HCT116 (cell line): Measurements from ENCODE around the gene CHM. TPM values are rescaled to one million over a fixed set of nuclear protein-coding genes. Genes with fewer than 3 reads are reported as not detected.

Source experiments
- ATAC-seq: fragments of 200-7000 bp; cut with Tn5 transposase; 2 replicates; pipeline ENCODE4 v1.9.1; 2020; ENCODE audit warnings: mild to moderate bottlenecking, moderate library complexity
- BruUV-seq: library from RNA; stranded (reverse); fragments of 400-500 nt; replicated peaks from 2 replicates; lab custom pipeline; 2021; lab: Mats Ljungman, UMichigan
- CTCF ChIA-PET: fragments of 300-600 bp; sonication (Branson Sonifier 250); formaldehyde crosslinking; loops from one replicate; lab custom pipeline; 2021; ENCODE audit warnings: antibody characterized with exemption; lab: Charles Lee
- POLR2A ChIA-PET: fragments of 300-600, 350-600 bp; sonication (Branson Sonifier 250); formaldehyde crosslinking; loops from one replicate; lab custom pipeline; 2021; ENCODE audit warnings: antibody characterized with exemption; lab: Charles Lee
- RAD21 ChIA-PET, 2 experiments: fragments of 300-600 bp; sonication (Branson Sonifier 250); formaldehyde crosslinking; loops; one replicate each; lab custom pipeline; 2023; ENCODE audit warnings: low total read pairs in 2 of 2; ENCODE audit not compliant: uncharacterized antibody in 2 of 2, unreplicated experiment in 2 of 2, low non-redundant PET in 1 of 2; lab: Charles Lee
- DNase-seq: peaks from one replicate; pipeline ENCODE4 v3.0.0-alpha.2; 2010; ENCODE audit warnings: low read depth, low spot score
- H2AFZ ChIP-seq: fragments of 200-600 bp; shearing (Covaris generic), sonication (generic); 2 replicates; pipeline ENCODE4 v1.6.1; 2017; ENCODE audit warnings: low read depth, mixed run types, mixed read lengths, antibody characterized with exemption, low read length; ENCODE audit not compliant: poor library complexity, severe bottlenecking
- H3K27ac ChIP-seq: 2 replicates; pipeline ENCODE4 v1.5.1; 2012; ENCODE audit warnings: low read depth, low read length
- H3K27me3 ChIP-seq: fragments of 200-600 bp; sonication (generic); 2 replicates; pipeline ENCODE4 v1.6.1; 2016; ENCODE audit warnings: mixed run types, low read length, mixed read lengths; ENCODE audit not compliant: insufficient read depth
- H3K36me3 ChIP-seq, 2 experiments: fragments of 200-500 bp in 1 of 2; fragments of 200-600 bp in 1 of 2; sonication (Bioruptor generic) in 1 of 2; sonication (generic) in 1 of 2; 2 replicates each; pipeline versions ENCODE4 v1.5.1 to v1.6.1; 2014 to 2016; ENCODE audit warnings: low read length in 2 of 2, inconsistent platforms in 1 of 2, mixed read lengths in 1 of 2, mixed run types in 1 of 2; ENCODE audit not compliant: insufficient read depth in 2 of 2, control insufficient read depth in 1 of 2
- H3K4me1 ChIP-seq, 2 experiments: fragments of 200-600 bp in 1 of 2; sonication (generic) in 1 of 2; 2 replicates each; pipeline versions ENCODE4 v1.5.1 to v1.6.1; 2012 to 2017; ENCODE audit warnings: low read length in 2 of 2, inconsistent platforms in 1 of 2, mild to moderate bottlenecking in 1 of 2, mixed read lengths in 1 of 2, mixed run types in 1 of 2, moderate library complexity in 1 of 2; ENCODE audit not compliant: insufficient read depth in 2 of 2, control insufficient read depth in 1 of 2
- H3K4me2 ChIP-seq: fragments of 200-600 bp; sonication (generic); 2 replicates; pipeline ENCODE4 v1.6.1; 2017; ENCODE audit warnings: mixed run types, low read length, mixed read lengths
- H3K4me3 ChIP-seq, 2 experiments: fragments of 200-600 bp in 1 of 2; sonication (generic) in 1 of 2; replicated peaks in 1 of 2; 2 replicates each; pipeline ENCODE4 v1.5.1; 2011 to 2016; ENCODE audit warnings: low read length in 2 of 2, control low read depth in 1 of 2, low read depth in 1 of 2, mild to moderate bottlenecking in 1 of 2, mixed read lengths in 1 of 2, mixed run types in 1 of 2
- H3K79me2 ChIP-seq: fragments of 200-600 bp; sonication (generic); 2 replicates; pipeline ENCODE4 v1.6.1; 2017; ENCODE audit warnings: mild to moderate bottlenecking, mixed run types, low read length, moderate library complexity, mixed read lengths; ENCODE audit not compliant: insufficient read depth
- H3K9ac ChIP-seq: fragments of 200-600 bp; sonication (generic); 2 replicates; pipeline ENCODE4 v1.6.1; 2016; ENCODE audit warnings: low read length, mixed read lengths
- H3K9me2 ChIP-seq: fragments of 200-600 bp; sonication (generic), shearing (Covaris generic); 2 replicates; pipeline ENCODE4 v1.6.1; 2017; ENCODE audit warnings: mixed run types, mild to moderate bottlenecking, moderate library complexity; ENCODE audit not compliant: insufficient read depth
- H3K9me3 ChIP-seq, 2 experiments: fragments of 200-500 bp in 1 of 2; fragments of 200-600 bp in 1 of 2; sonication (Bioruptor generic) in 1 of 2; sonication (generic) in 1 of 2; 2 replicates each; pipeline ENCODE4 v1.6.1; 2014 to 2017; ENCODE audit warnings: low read length in 2 of 2, mixed read lengths in 2 of 2, inconsistent platforms in 1 of 2, low read depth in 1 of 2, mild to moderate bottlenecking in 1 of 2, mixed run types in 1 of 2, moderate library complexity in 1 of 2; ENCODE audit not compliant: control insufficient read depth in 1 of 2, insufficient read depth in 1 of 2
- H4K20me1 ChIP-seq: fragments of 200-600 bp; sonication (generic), shearing (Covaris generic); 2 replicates; pipeline ENCODE4 v1.6.1; 2017; ENCODE audit warnings: mixed run types, mild to moderate bottlenecking, moderate library complexity; ENCODE audit not compliant: insufficient read depth
- CBX3 ChIP-seq: IDR thresholded peaks from 2 replicates; pipeline ENCODE4 v1.6.1; 2012; ENCODE audit warnings: low read depth
- CTCF ChIP-seq, 3 experiments: fragments of 200-600 bp in 1 of 3; sonication (generic) in 1 of 3; IDR thresholded peaks in 2 of 3; conservative IDR thresholded peaks in 1 of 3; 2 replicates each; pipeline ENCODE4 v1.5.1; 2012 to 2017; ENCODE audit warnings: low read depth in 2 of 3, low read length in 2 of 3, antibody characterized with exemption in 1 of 3, borderline replicate concordance in 1 of 3, control low read depth in 1 of 3, mild to moderate bottlenecking in 1 of 3, mixed read lengths in 1 of 3, mixed run types in 1 of 3, moderate library complexity in 1 of 3; ENCODE audit not compliant: insufficient read depth in 1 of 3
- EZH2 ChIP-seq: fragments of 200-600 bp; sonication (generic); IDR thresholded peaks from 2 replicates; pipeline ENCODE4 v1.6.1; 2017; ENCODE audit warnings: antibody characterized with exemption, mixed run types
- MAX ChIP-seq: IDR thresholded peaks from 2 replicates; pipeline ENCODE4 v1.6.1; 2012
- POLR2A ChIP-seq: IDR thresholded peaks from 2 replicates; pipeline ENCODE4 v1.7.0; 2011; ENCODE audit warnings: borderline replicate concordance; ENCODE audit not compliant: insufficient read depth, insufficient read length; ENCODE audit errors: extremely low read depth
- POLR2AphosphoS5 ChIP-seq: IDR thresholded peaks from 2 replicates; pipeline ENCODE4 v1.6.1; 2011; ENCODE audit warnings: mild to moderate bottlenecking, low read depth, low read length, moderate library complexity
- RAD21 ChIP-seq: IDR thresholded peaks from 2 replicates; pipeline ENCODE4 v1.6.1; 2012; ENCODE audit warnings: low read depth, mild to moderate bottlenecking
- REST ChIP-seq: IDR thresholded peaks from 2 replicates; pipeline ENCODE4 v1.6.1; 2012; ENCODE audit warnings: low read depth
- SRF ChIP-seq: IDR thresholded peaks from 2 replicates; pipeline ENCODE4 v1.6.1; 2012; ENCODE audit warnings: low read depth
- TCF7L2 ChIP-seq: IDR thresholded peaks from 2 replicates; pipeline ENCODE4 v1.7.0; 2011; ENCODE audit warnings: borderline replicate concordance, inconsistent platforms; ENCODE audit not compliant: insufficient read depth, insufficient read length; ENCODE audit errors: extremely low read depth
- YY1 ChIP-seq: IDR thresholded peaks from 2 replicates; pipeline ENCODE4 v1.6.1; 2011; ENCODE audit warnings: low read length, low read depth, moderate library complexity, mild to moderate bottlenecking; ENCODE audit not compliant: insufficient replicate concordance; ENCODE audit errors: extremely low read depth
- ZFX ChIP-seq: fragments of 450-650 bp; IDR thresholded peaks from 2 replicates; pipeline ENCODE4 v1.6.1; 2017
- ZNF274 ChIP-seq: fragments of 200-500 bp; sonication (Bioruptor generic); IDR thresholded peaks from 2 replicates; pipeline ENCODE4 v1.6.1; 2014; ENCODE audit warnings: mild to moderate bottlenecking, low read depth, low read length, inconsistent platforms
- intact Hi-C: fragments of 100-400 bp; cut with micrococcal nuclease; formaldehyde crosslinking; loops from 2 replicates; pipeline ENCODE4 v1.10.0; 2022
- total RNA-seq: library from RNA; stranded (reverse); gene quantifications from one replicate; pipeline ENCODE4 v1.2.1, GENCODE V29; 2021; ENCODE audit not compliant: unreplicated experiment
- TF ChIP-seq, protein P1 (sequence below): IDR thresholded peaks from 2 replicates; pipeline ENCODE4 v1.6.1; 2012
- TF ChIP-seq, protein P2 (sequence below): IDR thresholded peaks from 2 replicates; pipeline ENCODE4 v1.6.1; 2011; ENCODE audit warnings: mild to moderate bottlenecking, low read length, moderate library complexity; ENCODE audit not compliant: insufficient replicate concordance; ENCODE audit errors: extremely low read depth

Gene CHM
- total RNA-seq, 1 experiment from 2014 or later: 17.1 TPM

DNA sequence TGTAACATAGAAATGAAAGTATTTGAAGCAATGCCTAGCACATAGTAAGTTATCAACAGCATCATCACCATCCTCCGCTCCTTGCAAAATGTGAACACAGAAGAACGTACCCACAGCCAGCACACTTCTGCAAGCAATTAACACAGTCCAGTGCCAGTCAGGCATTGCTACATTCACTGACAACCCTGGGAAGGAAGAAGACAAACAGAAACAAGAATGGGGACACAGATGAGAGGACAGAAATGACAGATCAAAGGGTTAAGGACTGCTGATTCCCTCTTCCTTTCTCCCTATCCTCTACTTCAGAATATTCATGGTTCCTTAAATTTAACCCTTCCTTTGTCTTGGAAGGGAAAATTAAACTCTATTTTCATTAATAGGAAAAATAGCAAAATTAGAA lies 53.1 kb downstream of the CHM start (continued):
- no peak for TF ChIP-seq REST
- no peak for TF ChIP-seq CBX3
- no peak for TF ChIP-seq YY1
- TF ChIP-seq RAD21: no peak

GRCh38 chrX:85993539-85994197 lies 53.7 kb downstream of the CHM start:
- ChIA-PET POLR2A (no interaction called here), CTCF (no interaction called here), RAD21 (no interaction called here)
- Histone ChIP-seq H3K4me1 (peaks cover 0 to 17% of the 10 kb centered on the region in 2 experiments; a peak in 1 of 4 replicates), H3K4me3 (no peak overlapping the region), H3K27me3 (no peaks in the 10 kb centered on the region), H4K20me1 (no peaks in the 10 kb centered on the region), H2AFZ (no peak overlapping the region), H3K9me3 (no peaks in the 10 kb centered on the region), H3K4me2 (no peak overlapping the region), H3K79me2 (no peaks in the 10 kb centered on the region), H3K27ac (no peak overlapping the region), H3K9ac (no peak overlapping the region), H3K36me3 (no peaks in the 10 kb centered on the region), H3K9me2 (no peaks in the 10 kb centered on the region)
- no TSS peak for BruUV-seq
- DNase-seq: no peak
- ATAC-seq: no peak
- intact Hi-C loops: no loop called here
- TF ChIP-seq POLR2A: no peak
- no peak for TF ChIP-seq EZH2
- TF ChIP-seq CTCF (IDR thresholded peaks at IDR 0.05 in 2 of 3, conservative IDR thresholded peaks at IDR 0.05 in 1 of 3; ENCODE audit: borderline replicate concordance in 1 of 3, insufficient read depth in 1 of 3, low read depth in 2 of 3, low read length in 2 of 3): no peak
- TF ChIP-seq, protein P1, sequence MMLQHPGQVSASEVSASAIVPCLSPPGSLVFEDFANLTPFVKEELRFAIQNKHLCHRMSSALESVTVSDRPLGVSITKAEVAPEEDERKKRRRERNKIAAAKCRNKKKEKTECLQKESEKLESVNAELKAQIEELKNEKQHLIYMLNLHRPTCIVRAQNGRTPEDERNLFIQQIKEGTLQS: no peak
- TF ChIP-seq ZFX: no peak
- no peak for TF ChIP-seq ZNF274
- no peak for TF ChIP-seq SRF
- TF ChIP-seq POLR2AphosphoS5: no peak
- TF ChIP-seq, protein P2, sequence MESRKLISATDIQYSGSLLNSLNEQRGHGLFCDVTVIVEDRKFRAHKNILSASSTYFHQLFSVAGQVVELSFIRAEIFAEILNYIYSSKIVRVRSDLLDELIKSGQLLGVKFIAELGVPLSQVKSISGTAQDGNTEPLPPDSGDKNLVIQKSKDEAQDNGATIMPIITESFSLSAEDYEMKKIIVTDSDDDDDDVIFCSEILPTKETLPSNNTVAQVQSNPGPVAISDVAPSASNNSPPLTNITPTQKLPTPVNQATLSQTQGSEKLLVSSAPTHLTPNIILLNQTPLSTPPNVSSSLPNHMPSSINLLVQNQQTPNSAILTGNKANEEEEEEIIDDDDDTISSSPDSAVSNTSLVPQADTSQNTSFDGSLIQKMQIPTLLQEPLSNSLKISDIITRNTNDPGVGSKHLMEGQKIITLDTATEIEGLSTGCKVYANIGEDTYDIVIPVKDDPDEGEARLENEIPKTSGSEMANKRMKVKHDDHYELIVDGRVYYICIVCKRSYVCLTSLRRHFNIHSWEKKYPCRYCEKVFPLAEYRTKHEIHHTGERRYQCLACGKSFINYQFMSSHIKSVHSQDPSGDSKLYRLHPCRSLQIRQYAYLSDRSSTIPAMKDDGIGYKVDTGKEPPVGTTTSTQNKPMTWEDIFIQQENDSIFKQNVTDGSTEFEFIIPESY: no peak
- no peak for TF ChIP-seq MAX
- no peak for TF ChIP-seq TCF7L2
